ENCODE results near the gene DBNDD2.

The DBNDD2 gene, protein sequence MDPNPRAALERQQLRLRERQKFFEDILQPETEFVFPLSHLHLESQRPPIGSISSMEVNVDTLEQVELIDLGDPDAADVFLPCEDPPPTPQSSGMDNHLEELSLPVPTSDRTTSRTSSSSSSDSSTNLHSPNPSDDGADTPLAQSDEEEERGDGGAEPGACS

DNA sequence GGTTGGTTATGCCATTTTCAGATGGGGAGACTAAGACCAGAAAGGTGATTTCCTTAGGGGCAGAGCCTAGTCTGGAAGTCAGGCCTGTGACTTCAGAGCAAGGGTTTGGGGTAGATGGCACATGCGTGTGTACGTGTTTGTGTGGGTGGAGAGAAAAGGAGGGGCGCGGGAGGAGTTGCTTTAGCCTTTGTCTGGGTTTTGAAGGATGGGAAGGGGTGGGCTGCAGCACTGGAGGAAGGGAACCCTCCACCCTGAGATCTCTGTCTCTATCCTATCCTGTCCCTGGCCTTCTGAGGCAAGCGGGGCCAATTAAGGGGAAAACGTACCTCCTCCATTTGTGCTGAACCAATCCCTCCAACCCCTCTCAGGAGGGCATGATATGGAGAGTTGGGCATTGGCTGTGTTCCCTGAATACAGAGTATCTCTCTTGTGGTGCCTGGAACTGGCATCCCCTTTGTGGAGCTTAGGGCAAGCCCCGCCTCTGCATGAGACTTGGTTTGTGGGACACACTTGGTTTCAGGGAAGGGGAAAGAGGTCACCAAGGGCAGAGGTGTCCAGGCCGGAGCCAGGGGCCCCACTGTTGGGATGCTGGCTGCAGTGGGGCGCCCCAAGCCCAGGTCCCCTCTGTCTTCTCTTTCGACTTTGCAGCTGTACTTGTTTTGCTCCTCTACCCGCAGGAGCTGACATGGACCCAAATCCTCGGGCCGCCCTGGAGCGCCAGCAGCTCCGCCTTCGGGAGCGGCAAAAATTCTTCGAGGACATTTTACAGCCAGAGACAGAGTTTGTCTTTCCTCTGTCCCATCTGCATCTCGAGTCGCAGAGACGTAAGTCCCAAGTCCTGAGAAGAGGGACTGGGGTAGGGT is at the start of gene DBNDD2:
DBNDD2 (plus strand) TSS at position 507 of the 863 bp plus-strand sequence; CDS start at position 686, 179 bp downstream.
- no peak for DNase-seq

DNA sequence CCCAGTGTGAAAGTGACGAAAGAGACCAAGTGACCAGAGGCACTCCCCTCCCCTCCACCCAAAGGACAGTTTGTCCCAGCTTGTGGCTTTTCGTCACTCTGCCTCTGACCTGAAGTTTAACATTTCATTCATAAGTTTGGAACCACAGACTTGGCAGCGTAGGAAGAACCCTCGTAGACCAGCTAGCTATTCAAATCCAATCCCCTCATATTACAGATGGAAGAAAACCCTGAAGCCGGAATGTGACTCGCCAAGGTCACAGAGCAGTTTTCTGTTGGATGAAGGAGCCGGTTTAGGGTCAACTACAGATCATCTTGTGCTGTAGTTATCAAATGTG is 49.1 kb upstream of the DBNDD2 start:
- no peak for DNase-seq

DNA sequence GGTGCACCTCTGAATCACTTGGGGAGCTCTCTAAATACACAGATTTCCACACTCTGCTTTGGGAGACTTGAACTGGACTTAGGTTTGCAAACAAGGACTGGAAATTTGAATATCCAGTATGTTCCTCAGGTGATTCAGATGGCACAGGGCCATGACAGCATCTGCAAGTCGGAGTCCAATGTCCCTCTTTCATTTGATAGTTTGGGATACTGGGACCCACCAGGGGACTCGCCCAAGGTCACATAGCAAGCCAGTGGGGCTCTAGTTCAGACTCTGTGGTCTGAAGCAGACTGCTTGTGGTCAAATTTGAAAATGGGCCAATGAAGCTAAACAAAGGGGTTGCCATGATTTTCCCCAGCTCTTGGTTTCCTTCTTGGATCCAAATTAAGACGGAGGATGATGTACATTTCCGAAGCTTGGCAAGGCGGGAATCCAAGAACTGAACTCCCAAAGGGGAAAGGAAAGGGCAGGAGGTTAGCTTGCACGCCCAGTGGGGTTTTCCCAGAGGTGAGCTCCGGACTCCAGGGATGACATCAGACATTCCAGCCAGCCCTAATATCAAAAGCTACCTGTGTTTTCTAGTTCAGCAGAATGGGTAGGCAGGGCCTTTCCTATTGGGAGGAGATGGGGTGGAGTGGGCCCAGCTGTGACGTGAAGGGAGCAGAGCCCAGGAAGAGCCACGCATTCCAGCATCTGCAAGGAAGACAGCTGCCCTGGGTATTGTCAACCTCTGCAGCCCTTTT is 48.5 kb upstream of the DBNDD2 start:
- no peak for DNase-seq

DNA sequence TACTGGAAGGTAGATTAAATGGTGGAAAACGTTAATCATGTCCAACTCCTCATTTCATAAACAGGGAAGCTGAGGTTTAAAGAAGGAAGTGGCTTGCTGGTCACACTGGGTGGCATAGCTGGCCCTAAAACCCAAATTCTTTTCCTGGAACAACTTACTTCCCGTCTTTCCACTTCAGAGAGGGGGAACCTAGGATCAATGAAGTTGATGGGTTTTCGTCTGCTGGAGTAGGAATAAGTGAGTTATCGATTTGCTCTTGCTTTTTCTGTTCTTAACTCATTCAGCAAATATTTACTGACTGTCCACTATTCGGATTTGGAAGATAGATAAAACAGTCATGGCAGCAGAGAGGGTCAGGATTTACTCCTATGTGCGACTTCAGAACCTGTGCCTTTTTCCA is 46.3 kb upstream of the DBNDD2 start:
- no peak for DNase-seq

DNA sequence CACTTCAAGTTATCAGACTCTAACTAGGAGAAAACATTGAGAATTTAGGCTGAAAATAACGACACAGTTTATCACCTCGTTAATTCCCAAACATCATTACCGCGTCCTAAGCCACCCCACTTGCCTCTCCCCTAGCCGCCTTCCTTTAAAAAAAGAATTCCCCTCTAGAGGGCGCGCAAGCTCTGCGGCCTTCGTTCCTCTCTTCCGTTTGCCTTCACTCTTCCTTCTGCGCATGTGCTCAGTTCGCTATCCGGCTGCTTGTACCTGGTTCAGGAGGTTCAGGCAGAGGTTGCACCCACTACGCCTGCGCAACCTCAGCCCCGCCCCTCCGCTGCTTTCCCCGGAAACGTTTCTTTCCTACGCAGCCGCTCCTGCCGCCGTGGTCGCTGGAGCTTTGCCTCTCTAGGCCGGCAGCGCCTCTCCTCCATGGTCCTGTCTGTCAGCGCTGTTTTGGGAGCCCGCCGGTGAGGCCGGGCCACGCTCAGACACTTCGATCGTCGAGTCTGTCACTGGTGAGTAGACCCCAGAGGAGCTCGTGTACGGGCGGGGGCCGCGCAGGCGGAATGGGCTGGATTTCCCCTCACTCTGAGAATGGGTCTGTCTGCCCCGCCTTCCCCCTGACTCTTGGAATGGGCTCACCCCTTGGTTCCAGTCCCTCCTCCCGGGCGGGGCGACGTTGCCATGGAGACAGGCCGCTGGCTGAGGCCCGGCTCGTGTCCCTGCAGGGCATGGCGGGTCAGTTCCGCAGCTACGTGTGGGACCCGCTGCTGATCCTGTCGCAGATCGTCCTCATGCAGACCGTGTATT is 45.1 kb upstream of the DBNDD2 start, which contains the start of gene SYS1:
SYS1 (plus strand) TSS at position 353 of the 807 bp plus-strand sequence; CDS start at position 729, 376 bp downstream.
- peak; percentile 95 for DNase-seq

DNA sequence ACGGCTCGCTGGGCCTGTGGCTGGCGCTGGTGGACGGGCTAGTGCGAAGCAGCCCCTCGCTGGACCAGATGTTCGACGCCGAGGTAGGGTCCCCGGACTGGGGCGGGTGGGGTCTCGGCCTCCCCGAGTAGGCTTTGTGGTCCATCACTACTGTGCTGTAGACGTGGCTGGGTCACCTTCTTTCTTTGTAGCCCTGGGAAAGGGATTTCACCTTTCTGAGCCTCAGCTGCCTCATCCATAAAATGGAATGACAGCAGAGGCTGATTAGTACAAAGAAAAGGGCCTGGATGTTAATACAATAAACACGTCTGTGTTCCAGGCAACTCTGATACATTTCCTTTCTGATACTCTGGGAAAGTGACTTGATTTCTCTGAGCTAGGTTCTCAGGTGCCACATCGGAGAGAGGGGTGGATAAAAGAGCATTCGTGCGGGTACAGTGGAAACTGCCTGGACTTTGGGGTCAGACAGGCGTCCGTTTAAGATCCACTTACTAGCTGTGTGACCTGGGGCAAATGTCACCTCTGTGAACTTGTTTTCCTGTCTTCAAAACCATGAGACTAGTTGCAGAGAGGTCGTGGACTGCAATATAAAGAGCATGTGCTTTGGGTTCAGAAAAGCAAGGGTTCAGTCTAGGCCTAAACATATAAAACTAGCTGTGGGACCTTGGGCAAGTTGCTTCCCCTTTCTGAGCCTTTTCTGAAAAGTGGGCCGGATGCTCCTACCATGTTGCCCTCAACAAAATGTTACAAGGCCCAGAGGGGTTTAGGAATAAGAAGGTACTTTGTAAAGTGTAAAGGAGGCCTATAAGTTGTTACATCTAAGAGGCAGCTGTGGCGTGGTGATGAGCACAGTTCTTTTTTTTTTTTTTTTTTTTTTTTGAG is 44.2 kb upstream of the DBNDD2 start:
- DNase-seq, result no peak

DNA sequence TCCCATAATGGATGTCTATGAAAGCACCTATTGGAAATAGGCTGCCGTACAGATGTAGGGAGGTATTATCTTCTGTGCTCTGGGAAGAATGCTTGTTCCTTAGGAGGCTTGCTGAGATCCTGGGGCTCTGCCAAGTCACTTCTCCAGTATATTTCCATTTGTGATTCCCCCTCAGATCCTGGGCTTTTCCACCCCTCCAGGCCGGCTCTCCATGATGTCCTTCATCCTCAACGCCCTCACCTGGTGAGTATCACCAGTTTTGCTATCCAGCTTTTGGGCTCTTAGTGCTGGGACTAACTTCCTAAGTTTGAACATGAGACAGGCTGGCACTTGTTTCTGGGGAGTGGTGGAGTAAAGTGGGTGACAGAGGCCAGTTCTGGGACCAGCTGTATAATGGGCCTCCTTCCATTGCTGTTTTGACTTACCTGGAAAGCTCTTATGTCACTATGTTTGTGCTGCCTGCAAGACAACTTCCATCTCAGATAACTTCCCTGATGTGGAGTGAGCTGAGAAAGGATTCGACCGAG is 42.6 kb upstream of the DBNDD2 start:
- DNase-seq, result no peak

DNA sequence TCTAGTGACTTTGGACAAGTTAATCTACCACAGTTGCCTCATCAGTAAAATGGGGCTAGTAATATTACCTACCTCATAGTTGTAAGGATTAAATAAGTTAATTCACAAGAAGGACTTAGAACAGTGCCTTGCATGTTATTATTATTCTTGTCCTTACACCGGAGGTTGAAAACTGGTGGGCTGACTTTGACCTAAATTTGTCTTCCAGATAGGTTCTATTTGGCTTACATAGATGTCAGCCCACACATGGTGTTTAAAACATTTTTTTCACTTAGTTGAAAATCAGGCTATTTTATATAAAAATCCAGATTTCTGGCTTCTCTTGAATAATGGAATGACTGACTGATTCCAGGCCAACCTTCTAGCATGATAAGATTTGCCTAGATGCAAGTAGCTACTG is 41.9 kb upstream of the DBNDD2 start:
- no peak for DNase-seq

DNA sequence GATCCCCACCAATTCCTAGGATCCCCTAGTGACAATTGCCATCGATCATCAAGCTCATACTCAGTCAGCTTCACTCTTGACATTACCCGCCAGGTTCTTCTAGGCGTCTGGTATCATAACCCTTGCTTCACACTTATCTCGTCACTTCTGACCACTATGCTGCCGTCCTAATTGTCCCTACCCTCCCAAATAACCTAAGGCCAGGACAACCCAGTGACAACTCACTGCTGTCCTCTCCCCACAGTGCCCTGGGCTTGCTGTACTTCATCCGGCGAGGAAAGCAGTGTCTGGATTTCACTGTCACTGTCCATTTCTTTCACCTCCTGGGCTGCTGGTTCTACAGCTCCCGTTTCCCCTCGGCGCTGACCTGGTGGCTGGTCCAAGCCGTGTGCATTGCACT is 41.5 kb upstream of the DBNDD2 start:
- DNase-seq, result no peak

DNA sequence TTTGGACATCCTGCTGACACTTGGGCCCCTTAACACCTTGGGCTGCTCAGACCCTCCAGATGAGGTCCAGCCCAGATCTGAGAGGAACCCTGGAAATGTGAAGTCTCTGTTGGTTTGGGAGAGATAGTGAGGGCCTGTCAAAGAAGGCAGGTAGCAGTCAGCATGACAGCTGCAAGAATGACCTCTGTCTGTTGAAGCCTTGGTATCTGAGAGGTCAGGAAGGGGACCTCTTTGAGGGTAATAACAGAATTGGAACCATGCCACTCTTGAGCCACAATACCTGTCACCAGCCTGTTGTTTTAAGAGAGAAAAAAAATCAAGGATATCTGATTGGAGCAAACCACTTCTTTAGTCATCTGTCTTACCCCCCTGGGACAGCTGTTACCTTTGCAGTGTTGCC is 41.0 kb upstream of the DBNDD2 start:
- DNase-seq, result no peak

DNA sequence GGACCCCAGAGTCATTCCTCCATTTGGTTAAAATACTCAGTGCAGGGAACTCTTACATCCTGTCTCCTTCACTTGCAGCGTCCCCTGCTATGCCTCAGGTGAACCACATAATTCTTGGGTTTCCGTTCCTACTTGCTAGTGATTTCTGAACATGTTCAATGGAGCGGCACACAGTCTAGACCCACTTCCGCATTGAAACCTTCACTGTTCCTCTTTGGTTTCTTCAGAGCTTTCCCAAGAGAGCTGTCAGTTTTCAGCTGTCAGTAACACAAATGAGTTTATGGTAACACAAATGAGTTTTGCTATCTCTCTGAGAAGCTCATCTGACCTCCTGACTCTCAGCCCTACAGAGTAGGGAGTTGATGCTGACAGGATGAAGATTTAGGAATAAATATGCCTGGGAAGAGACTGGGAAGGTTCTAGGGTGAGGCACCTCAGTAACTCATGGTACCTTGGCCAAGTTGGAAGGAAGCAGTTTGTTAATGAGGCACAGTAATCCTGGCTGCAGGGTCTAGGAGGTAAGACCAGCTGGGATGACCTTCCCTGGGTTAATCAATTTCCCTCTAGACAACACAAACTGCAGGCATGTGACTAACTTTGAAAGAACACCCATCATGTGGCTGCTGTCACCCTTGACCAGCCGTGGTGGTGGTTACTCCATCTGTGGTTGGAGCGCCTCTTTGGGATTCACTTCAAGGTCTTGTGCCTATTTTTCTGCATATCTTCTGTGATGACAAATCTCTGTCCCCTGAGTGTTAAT is 39.7 kb upstream of the DBNDD2 start:
- DNase-seq, result peak; percentile 54

DNA sequence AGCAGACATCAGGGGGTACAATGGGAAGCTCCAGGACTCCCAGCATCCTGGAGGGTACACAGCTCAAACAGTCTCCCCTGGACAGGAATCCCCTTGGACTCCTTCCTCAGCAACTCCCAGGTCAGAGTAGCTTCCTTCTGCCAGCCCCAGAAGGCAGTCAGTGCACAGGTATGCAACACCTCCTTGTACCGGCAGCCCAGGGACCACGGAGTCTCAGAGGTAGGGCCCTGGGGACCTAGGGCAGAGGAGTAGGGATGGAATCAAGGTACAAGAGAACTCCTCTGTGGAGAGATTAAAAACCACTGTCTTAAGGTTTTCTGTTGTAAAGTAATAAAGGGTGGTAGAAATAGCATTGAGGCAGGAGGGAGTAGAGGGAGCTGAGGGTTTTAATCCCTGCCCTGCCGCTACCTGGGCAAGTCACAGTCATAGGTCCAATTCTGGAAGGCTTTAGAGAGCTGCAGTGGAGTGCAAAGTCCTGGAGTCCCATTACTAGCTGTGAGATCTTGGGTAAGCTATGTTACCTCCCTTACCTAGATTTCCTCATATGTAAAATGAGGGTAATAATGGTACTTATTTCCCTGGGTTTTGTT is 37.4 kb upstream of the DBNDD2 start:
- DNase-seq, result no peak

DNA sequence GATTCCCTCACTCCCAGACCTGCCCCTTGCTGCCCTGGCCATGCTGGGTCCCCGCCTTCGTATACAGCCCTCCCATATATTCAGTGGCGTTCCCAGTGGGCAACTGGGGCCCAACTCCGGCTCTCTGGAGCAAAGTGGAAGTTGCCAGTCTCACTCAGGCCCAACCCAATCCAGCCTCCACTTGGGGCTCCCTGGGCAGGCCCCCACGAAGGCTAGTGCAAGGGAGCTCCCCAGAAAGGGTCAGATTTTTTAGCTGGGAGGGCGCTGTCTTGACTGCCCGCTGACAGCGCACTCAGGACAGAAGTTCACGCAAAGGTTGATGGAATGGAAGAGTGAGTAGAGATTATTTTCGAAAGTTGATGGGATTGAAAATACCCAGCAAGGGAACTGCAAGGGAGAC is 35.8 kb upstream of the DBNDD2 start:
- DNase-seq, result no peak

DNA sequence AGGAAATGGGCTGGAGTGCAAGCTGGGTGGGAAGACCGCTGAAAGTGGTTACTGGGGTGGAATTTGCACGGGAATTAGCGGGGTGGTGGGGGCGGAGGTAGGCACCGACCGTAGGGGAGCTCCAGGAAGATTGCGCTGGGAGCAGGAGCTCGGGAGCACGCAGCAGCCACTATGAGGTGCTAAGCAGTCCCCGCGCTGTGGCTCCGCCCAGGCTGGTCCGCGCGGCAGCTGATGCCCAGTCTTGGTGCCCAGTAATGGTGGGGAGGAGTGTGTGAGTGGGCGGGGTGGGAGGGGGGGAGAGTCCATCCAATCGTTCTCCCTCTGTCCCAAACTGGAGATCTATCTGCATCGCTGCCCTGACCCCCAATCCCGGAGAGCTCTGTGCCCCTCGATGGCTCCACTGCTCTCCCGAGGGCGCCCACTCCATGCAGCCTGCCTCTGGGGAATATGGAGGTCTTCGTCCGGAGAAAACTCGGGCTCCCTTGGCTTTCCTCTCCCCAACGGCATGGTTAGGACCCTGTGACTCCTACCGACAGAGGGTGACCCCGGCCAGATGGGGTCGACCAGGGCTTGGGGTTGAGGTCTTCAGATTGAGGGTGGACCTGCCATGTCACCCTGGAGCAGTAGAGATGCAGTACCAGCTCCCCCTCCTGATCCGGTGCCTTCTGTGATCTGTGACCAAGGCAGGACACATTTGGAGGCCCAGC is 35.3 kb upstream of the DBNDD2 start:
- no peak for DNase-seq

DNA sequence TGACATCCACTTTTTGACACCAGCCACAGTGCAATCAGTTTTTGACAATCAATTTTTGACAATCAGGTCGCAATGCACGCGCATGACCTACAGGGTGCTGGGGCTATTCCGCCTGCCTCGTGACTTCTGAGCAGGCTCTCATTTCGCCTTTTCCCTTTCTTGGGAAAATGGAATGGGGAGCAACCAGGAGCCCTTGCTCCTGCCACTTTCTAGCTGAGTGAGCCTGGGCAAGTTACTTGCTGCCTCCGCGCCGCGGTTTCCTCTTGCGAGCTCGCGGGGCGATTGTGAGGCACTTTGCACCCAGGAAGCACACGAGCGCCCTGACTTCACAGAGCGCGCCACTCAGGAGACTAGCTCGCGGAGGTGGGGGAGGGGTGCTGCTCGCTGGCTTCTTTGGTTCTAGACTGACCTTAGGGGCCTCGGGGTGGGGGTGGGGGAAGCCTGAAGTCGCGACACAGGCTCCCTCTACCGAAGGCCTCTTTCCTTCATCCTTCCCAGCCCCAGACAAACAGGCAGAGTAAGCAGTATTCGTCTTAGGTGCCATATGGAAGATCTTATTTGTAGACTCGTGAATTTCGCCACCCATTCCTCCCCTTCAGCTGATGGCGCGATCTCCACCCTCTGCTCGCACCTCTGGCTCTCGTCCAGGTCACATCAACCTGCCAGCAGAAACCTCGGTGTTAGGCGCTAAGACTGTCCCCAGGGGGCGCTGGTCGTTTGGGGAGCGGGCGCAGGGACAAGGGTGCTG is 34.6 kb upstream of the DBNDD2 start:
- no peak for DNase-seq

DNA sequence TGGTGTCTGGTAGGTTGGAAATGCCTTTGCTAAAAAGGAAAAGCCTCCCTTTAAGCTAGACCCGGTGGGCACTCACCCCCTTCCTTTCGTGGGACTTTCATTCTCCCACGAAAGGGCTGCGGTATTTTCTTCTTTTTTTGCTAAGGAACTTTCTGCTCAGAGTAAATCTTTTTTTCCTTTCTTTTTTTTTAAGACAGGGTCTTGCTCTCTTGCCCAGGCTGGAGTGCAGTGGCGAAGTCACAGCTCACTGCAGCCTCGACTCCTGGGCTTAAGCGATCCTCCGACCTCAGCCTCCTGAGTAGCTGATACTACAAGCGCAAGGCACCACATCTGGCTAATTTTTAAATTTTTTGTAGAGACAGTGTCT is 34.0 kb upstream of the DBNDD2 start:
- no peak for DNase-seq

DNA sequence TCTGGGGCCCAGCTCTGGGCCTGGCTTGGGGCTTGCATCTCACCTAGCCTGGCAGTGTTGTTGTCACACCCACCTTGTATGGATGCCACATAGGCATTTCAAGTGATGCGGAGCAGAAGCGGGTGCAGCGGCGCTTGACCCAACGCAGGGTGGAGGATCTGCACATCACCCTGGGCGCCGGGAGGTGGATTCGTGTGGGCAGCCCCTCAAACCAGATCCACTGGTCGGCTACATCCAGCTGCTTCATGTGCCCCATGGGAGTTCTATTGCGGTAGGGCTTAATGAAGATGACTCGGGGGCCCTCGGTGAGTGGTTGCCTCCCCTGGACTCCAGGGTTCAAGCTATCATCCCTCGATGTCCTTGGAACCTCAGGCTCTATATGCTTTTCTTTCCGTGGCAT is 33.1 kb upstream of the DBNDD2 start:
- no peak for DNase-seq

DNA sequence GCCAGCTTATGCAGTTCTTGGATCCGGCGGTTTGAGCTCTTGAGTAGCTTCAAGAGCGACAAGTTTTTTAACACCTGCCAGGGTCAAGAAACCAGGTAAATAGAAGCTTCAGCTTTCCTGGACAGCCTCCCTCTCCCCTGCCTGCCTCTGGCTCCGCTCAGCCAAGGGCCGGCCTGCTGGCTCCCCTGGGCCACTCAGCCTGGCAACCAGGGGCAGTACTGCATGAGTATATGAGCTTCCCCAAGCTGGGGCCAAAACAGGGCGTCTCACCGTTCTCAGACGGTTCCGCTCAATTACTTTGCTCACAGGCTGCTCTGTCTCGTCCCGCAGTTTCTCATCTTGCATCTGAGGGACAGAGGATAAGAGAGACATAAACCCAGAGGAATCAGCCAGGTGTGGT is 30.8 kb upstream of the DBNDD2 start:
- DNase-seq, result no peak

DNA sequence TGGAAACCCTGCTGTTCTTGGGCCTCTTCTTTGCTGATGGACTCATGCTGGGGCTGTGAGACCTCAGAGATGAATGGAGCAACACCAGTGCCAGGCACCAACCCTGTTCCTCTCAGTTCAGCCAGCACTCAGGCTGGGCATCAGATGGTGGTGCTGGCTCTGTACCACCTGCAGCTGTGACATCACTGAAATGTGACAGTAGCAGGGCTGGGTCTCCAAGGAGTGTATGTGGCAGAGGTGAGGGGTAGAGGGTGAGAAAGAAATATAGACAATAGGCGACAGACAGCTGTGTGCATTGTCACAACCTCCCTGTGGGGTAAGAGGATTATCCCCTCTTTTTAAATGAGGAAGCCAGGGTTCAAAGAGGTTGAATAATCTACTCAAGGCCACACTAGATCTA is 29.9 kb upstream of the DBNDD2 start, which contains the start of gene TP53TG5:
TP53TG5 (minus strand) TSS at position 135 of the 400 bp plus-strand sequence; CDS start at position 46, 89 bp downstream.
- DNase-seq, result no peak

Measured in SIG-M5 (cell line).